HepG2 (cell line): ENCODE data around the gene CNNM3.

Experiments
- EZH2 ChIP-seq: conservative IDR thresholded peaks from 2 replicates; pipeline ENCODE4 v1.6.1; 2012; ENCODE audit warnings: mild to moderate bottlenecking, low read depth, low read length, moderate library complexity
- HMGA1 ChIP-seq: sonication (generic); formaldehyde crosslinking; conservative IDR thresholded peaks from 2 replicates; pipeline ENCODE4 v1.4.0; 2020; ENCODE audit warnings: missing genetic modification reagents
- POLR2A ChIP-seq, 2 experiments: IDR thresholded peaks; 2 replicates each; pipeline ENCODE4 v1.6.1; 2011; ENCODE audit warnings: low read depth in 2 of 2, low read length in 2 of 2, mild to moderate bottlenecking in 1 of 2, moderate library complexity in 1 of 2; ENCODE audit not compliant: insufficient read depth in 1 of 2
- SRSF1 ChIP-seq: fragments of 200-400 bp; formaldehyde crosslinking; optimal IDR thresholded peaks from 2 replicates; pipeline ENCODE3; 2017; ENCODE audit warnings: mild to moderate bottlenecking, low read depth, low read length, moderate library complexity
- ZNF205 ChIP-seq: IDR thresholded peaks from 2 replicates; pipeline ENCODE4 v1.6.1; 2018; ENCODE audit warnings: missing biosample characterization, missing genetic modification reagents
- ZNF703 ChIP-seq: sonication (generic); formaldehyde crosslinking; IDR thresholded peaks from 2 replicates; pipeline ENCODE4 v1.5.1; 2020; ENCODE audit warnings: missing genetic modification reagents, mild to moderate bottlenecking, moderate library complexity, borderline replicate concordance
- ZNF891 ChIP-seq: sonication (generic); formaldehyde crosslinking; IDR thresholded peaks from 2 replicates; pipeline ENCODE4 v1.5.0; 2020; ENCODE audit warnings: mild to moderate bottlenecking, missing genetic modification reagents
- TF ChIP-seq, protein P1 (sequence below): sonication (generic); formaldehyde crosslinking; IDR thresholded peaks from 2 replicates; pipeline ENCODE4 v1.5.0; 2020; ENCODE audit warnings: mild to moderate bottlenecking, missing genetic modification reagents, moderate library complexity
- TF ChIP-seq, protein P2 (sequence below): sonication (generic); formaldehyde crosslinking; IDR thresholded peaks from 2 replicates; pipeline ENCODE4 v1.5.0; 2020; ENCODE audit warnings: missing genetic modification reagents
- TF ChIP-seq, protein P3 (sequence below): sonication (generic); formaldehyde crosslinking; IDR thresholded peaks from 2 replicates; pipeline ENCODE4 v1.9.0; 2021; ENCODE audit warnings: missing genetic modification reagents, borderline replicate concordance
- TF ChIP-seq, protein P4 (sequence below): sonication (generic); formaldehyde crosslinking; conservative IDR thresholded peaks from 2 replicates; pipeline ENCODE4 v1.8.0; 2022; ENCODE audit warnings: mild to moderate bottlenecking, moderate library complexity, missing genetic modification reagents

DNA sequence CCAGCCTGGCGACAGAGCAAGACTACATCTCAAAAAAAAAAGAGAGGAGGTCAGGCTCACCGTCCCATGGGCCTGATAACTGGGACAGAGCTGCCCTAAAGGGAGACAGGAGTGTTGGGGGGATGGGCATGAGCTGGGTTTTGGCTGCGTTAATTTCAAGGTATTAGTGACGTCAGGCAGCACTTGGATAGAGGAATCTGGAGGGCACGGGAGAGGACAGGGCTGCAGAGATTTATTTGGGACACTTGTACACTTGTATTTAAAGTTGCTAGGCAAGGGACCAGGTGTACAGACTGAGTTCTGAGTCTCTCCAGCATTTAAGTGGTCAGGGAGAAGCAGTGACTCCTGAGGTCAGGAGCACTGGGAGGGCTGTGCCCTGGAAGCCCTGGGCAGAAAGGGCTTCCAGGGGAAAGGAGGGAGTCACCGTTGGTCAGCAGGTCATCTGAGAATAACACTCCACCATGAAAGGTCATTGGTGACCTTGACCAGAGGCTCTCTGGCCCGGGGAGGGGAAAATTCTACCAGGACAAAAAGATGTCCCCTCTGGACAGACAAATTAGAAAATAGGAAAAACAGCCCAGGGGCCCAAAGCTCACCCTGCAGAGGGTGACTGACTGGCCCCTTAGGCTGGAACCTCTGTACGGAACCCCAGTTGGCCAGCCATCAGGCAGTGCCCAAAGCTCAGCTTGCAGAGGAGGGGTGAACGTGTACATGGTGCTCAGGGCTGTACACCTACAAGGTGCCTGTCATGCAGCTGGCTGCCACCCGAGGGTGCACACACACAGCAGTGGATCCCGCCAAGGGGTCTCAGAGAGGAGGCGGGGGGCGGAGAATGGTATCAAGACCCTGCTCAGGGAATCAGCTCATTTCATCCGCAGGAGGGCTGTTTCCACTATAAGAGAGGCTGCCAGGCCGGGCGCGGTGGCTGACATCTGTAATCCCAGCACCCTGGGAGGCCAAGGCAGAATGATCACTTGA, 23.0 kb upstream of the CNNM3 start:
- no peak for TF ChIP-seq ZNF891 (CRISPR knock-in tag)
- TF ChIP-seq, protein P1, sequence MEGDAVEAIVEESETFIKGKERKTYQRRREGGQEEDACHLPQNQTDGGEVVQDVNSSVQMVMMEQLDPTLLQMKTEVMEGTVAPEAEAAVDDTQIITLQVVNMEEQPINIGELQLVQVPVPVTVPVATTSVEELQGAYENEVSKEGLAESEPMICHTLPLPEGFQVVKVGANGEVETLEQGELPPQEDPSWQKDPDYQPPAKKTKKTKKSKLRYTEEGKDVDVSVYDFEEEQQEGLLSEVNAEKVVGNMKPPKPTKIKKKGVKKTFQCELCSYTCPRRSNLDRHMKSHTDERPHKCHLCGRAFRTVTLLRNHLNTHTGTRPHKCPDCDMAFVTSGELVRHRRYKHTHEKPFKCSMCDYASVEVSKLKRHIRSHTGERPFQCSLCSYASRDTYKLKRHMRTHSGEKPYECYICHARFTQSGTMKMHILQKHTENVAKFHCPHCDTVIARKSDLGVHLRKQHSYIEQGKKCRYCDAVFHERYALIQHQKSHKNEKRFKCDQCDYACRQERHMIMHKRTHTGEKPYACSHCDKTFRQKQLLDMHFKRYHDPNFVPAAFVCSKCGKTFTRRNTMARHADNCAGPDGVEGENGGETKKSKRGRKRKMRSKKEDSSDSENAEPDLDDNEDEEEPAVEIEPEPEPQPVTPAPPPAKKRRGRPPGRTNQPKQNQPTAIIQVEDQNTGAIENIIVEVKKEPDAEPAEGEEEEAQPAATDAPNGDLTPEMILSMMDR (CRISPR knock-in tag), result peak; percentile 76
- TF ChIP-seq ZNF703 (CRISPR knock-in tag), result no peak
- TF ChIP-seq, protein P2, sequence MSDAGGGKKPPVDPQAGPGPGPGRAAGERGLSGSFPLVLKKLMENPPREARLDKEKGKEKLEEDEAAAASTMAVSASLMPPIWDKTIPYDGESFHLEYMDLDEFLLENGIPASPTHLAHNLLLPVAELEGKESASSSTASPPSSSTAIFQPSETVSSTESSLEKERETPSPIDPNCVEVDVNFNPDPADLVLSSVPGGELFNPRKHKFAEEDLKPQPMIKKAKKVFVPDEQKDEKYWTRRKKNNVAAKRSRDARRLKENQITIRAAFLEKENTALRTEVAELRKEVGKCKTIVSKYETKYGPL (CRISPR knock-in tag), result no peak
- TF ChIP-seq HMGA1 (CRISPR knock-in tag), result no peak
- TF ChIP-seq, protein P3, sequence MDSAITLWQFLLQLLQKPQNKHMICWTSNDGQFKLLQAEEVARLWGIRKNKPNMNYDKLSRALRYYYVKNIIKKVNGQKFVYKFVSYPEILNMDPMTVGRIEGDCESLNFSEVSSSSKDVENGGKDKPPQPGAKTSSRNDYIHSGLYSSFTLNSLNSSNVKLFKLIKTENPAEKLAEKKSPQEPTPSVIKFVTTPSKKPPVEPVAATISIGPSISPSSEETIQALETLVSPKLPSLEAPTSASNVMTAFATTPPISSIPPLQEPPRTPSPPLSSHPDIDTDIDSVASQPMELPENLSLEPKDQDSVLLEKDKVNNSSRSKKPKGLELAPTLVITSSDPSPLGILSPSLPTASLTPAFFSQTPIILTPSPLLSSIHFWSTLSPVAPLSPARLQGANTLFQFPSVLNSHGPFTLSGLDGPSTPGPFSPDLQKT (CRISPR knock-in tag), result no peak
- TF ChIP-seq, protein P4, sequence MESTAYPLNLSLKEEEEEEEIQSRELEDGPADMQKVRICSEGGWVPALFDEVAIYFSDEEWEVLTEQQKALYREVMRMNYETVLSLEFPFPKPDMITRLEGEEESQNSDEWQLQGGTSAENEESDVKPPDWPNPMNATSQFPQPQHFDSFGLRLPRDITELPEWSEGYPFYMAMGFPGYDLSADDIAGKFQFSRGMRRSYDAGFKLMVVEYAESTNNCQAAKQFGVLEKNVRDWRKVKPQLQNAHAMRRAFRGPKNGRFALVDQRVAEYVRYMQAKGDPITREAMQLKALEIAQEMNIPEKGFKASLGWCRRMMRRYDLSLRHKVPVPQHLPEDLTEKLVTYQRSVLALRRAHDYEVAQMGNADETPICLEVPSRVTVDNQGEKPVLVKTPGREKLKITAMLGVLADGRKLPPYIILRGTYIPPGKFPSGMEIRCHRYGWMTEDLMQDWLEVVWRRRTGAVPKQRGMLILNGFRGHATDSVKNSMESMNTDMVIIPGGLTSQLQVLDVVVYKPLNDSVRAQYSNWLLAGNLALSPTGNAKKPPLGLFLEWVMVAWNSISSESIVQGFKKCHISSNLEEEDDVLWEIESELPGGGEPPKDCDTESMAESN (CRISPR knock-in tag), result no peak
- TF ChIP-seq POLR2A (IDR thresholded peaks at IDR 0.05; ENCODE audit: insufficient read depth in 1 of 2, low read depth in 2 of 2, low read length in 2 of 2), result no peak
- TF ChIP-seq ZNF205 (CRISPR knock-in tag), result no peak
- no peak for TF ChIP-seq EZH2
- no peak for TF ChIP-seq SRSF1
